ENCODE data around the gene HOXC5.

HOXC5 gene

DNA sequence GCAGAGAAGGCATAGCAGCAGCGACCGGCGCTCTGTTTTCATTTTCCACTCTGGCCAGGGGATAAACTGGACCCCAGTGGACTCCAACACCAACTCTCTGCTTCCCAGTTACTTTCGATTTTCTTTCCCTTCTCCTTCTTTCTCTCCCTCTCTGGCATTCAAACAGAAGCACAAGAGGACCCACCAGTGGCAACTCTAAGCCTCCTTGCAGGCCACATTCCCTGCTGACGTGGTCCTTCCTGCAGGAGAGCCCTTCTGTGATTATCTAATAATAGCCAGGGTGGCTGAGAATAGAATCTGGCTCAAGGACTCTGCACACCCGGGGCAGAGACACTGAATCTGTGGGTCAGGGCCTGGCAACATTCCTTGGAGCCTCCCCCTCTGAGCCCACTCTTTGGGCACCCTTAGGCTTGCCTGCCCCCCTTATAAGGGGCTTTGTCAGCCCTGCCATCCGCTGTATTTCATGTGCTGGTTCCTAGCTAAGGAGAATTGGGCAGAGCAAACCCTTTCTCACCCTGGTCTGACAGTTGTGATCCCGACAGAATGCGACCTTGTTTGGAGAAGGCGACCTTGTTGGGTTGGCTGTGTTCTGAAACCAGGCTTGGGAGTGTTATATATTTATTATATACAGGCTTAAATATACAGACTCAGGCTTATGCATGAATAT, 12.8 kb upstream of the HOXC5 start:
- DNase-seq (ENCODE audit: low read depth in 2 of 2), result no peak

DNA sequence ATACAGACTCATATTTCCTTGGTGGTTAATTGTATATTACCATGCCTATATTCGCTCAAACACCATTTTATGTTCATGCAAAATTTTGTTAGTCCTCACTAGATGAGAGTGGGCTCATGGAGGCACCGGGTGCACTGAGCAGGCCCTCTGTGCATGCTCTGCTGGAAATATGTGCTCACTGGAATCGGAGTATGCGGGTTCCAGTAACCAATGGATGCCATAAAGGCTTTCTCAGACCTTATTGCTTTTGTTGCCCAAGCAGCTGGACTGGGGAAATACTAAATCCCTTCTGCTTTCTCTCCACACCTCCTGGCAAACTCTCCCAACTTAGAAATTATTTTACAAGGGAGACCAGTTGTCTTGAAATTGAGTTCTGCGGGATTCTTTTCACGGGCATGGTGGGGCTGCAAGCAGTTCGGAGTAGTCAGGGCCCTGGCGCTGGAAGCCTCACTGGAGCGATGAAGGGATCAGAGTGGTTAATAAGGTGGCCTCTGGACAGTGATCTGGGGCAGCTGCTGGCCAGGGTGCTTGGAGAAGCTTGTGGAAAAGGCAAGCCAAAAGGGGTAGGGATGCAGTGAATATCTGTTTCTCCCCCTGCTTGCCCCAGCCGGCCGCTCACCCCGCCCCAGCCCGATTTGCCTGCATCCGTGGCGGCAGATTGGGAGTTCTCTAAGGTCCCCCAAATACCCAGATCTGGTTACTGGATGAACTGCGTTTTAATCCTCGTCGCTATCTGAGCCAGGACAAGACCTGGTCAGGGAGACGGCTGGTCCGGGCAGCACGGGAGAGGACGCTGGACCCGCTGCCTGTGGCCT, 12.1 kb upstream of the HOXC5 start:
- DNase-seq (ENCODE audit: low read depth in 2 of 2), result no peak

DNA sequence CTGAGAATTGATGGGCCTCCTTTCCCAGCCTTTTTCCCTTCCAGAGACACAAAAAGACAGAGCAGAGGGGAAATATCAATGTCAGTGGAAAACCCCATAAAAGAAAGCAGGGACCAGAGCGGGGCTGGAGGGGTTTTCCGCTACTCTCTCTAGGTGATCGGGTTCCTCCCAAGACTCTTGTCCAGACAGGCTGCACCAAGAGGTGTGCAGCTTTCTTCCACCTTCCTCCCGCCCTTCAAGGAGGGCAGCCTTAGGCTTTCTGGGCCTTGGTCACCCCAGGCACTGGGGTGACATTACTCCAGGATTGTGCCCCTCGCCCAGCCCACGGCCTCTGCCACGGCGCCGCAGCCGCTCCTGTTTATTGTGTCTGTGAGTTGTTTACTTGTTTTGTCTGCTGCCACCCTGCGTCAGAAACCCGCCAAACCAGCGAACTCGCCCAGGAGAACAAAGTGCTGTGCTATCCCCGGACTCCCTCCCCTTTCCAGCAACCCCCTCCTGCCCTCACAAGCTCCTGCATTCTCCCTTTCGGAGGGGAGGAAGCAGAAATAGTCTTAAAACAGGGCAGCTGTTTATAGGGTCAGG, 11.3 kb upstream of the HOXC5 start:
- no peak for DNase-seq (ENCODE audit: low read depth in 2 of 2)

DNA sequence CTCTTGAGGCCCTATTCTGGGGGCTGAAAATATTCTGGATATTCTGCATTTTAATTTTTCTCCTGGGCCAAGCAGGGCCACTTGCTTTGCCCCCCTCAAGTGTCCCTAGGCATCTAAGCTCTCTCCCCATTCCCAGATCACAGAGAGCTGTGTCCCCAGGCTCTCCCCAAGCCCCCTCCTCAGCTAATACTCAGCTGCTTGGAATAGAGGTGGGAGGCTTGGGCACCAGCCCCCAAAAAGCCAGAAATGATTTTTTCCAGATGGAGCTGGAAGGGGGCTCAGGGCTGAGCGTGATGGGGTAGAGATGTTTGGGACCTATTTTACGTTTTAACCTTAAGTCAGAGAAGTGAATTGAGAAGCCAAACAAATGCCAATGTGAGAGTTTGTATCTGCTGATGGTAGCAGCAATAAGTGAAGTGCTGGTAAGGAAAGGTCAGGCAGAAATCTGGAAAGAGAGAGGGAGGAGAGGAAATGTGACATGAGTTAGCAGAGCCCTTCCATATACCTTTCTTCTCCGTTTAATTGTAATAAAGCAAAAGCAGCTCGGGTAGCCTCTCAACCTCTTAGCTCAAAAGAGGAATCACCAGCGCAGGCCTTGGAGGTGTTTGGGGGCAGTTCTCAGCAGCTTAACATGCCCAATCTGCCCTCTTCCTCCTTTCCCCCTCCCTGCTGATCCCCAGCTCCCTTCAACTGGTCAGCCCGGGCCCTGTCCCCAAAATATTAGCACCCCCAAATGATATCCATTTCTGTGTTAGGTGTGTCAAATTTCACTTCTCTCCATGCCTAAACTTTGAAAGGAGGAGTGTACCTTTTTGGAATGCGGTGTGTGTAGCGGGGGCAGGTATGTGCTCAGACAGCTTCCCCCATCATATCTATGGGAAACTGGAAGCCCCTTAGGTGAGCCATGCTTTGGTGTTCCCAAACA, 9.6 kb upstream of the HOXC5 start:
- DNase-seq (ENCODE audit: low read depth in 2 of 2), result no peak

DNA sequence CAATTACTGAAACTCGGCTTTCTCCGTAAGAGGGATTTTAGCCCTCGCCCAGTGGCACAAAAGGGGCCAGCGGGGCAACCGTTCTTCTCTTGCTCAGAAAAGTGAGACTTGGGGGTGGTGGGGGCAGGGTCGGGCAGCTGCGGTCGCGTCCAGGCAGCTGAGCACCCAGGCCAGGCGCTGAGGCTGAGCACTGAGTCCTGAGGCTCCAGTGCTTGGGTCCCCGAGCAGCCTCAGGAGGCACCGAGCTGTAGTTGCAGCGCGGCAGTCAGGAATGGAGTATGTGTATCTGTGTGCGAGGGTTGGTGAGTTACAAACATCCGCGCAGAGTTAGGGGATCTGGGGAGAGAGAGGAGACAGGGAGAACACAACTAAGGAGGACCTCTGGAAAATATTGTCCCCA, 8.7 kb upstream of the HOXC5 start:
- no peak for DNase-seq (ENCODE audit: low read depth in 2 of 2)

DNA sequence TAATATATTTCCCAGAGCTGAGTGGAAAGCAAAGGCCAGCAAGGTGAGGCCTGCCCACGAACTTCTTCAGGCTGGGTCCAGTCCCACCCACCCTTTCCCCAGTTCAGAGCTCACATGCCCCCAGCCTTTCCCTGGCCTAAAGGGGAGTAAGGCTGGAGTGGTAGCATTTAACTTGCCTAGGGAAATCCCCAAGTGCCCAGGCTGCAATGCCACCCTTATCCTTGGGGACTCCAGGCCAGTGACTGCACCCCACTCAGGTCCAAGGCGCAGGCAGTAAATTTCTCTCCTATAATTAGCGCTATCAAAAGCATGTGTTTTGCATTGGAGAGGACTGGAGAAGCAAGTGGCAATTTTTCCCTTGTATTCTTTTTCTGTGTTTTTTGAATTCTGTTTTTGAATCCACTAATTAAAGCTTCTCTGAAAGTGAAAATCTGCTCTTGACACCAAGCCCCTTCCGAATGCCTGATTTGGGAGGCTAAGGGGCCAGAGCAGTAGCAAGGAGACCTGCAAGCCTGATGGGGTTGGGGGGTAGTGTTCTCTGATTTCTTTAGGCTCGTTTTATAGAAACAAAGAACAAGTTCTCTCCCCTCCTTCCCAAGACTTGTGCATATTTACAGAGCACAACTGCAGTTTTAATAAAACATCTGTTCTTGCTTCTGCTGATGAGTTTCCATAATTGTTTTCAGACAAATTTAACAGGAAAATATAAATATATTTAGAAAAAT, 8.1 kb upstream of the HOXC5 start:
- no peak for DNase-seq (ENCODE audit: low read depth in 2 of 2)

DNA sequence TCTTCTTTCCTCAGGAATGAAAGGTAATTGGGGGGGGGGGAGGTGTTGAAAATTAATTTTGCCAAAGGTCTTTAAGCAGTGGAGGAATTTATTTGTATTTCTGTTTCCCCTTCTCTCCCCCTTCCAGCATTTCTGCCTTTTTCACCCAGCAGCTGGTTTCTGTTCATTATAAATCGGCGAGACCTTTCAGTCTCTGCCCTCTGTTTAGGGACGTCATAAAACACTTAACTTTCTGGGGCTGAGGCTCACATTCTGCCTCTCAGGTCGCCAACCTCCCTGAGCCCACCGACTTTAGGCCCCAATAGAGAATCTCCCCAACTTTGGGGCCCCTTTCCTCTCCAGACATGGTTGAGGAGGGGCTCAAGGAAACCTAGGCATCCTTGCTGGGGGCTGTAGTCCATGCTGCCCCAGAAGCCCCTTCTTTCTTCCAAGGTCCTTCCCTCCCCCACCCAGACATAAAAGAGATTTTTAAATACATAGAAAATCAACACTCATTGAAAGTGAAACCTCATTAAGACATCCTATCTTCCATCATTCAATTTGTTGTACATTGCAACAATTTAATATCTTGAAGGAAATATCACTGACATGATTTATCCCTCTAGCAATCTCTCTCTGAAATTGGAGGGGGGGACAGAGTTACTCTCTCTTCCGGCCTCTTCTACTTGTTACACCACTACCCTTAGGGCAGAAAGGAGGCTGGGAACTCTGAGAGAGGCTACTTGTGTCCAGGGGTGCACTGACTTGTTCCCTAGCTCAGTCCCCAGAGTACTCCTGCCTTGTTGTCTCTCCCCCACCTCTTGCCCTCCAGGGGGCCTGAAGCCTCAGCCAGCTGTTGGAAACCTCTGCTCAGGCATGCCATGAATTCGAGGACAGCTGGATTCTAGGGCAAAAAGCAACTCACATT, 7.1 kb upstream of the HOXC5 start:
- DNase-seq (ENCODE audit: low read depth in 2 of 2), result no peak

DNA sequence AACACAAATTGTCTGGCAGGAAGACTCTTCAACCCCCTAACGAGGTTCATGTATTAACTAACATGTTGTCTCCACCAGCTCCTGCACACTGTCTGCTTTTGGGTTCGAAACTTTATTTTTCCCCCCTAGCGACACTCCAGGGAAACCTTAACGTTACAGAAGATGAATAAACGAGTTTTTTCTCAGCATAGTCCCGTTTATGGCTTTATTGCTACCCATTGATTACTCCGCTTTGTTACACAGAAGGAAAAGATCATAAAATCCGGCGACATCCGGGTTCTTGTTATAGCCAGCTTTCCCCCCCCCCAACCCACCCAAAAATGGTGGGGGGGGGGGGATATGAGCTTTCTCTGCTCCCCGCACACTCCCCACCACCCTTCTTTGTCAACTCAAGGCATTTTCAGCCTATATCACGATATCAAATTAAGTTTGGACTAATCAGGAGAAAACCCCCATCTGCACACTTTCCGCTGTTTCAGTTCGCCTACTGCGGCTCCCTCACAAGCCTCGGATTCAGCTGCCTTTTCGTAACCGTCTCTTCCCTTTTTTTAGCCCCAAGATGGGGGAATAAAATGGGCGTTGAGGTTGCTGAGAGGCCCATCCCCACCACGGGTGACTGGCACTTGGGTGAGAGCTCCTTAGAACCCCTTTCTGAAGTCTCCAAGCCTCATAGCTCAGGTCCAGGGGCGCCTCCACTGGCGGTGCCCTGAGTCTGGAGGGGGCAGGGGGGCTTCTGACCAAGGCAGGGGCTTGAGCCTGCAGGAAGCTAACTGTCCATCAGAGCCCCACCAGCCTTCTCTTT, 6.0 kb upstream of the HOXC5 start:
- DNase-seq (ENCODE audit: low read depth in 2 of 2), result no peak

DNA sequence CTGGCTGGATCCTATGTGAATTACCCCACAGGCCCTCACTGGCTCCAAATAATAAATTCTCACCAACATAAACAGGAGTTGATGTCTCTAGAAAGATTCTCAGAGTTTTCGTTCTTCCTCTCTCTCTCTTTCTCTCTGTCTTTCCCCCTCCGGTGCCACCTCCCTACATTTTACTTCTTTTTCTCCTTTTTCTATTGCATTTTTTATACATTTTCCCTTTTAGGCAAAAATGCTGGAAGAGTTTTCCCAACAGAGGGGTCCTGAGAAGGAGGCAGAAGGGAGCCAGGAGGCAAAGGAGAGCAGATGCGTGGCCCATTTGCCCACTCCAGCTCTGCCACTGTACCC, 5.4 kb upstream of the HOXC5 start:
- no peak for DNase-seq (ENCODE audit: low read depth in 2 of 2)

DNA sequence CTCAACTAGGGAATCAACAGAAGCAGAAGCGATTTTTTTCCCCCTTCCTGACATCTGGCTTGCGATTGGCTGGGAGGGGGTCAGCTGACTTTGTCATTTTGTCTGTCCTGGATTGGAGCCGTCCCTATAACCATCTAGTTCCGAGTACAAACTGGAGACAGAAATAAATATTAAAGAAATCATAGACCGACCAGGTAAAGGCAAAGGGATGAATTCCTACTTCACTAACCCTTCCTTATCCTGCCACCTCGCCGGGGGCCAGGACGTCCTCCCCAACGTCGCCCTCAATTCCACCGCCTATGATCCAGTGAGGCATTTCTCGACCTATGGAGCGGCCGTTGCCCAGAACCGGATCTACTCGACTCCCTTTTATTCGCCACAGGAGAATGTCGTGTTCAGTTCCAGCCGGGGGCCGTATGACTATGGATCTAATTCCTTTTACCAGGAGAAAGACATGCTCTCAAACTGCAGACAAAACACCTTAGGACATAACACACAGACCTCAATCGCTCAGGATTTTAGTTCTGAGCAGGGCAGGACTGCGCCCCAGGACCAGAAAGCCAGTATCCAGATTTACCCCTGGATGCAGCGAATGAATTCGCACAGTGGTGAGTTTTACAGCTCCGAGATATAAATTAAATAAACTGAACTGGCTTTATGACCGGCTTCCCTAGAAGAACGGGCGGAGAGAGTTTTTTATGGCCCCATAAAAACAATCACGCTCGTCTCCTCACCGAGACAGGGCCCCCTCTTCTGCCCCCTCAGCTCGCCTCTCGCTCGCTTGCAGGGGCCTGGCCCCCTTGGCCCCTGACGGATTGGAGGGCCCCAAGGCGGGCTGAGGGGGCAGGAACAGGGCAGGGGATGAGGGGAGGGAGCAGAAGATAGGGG, 4.3 kb upstream of the HOXC5 start, which contains the start of gene HOXC6:
Gene HOXC6 (plus strand): TSS at position 127 of the 888 bp plus-strand sequence. CDS start 82 bp downstream, at position 209.
- DNase-seq (ENCODE audit: low read depth in 2 of 2), result no peak

DNA sequence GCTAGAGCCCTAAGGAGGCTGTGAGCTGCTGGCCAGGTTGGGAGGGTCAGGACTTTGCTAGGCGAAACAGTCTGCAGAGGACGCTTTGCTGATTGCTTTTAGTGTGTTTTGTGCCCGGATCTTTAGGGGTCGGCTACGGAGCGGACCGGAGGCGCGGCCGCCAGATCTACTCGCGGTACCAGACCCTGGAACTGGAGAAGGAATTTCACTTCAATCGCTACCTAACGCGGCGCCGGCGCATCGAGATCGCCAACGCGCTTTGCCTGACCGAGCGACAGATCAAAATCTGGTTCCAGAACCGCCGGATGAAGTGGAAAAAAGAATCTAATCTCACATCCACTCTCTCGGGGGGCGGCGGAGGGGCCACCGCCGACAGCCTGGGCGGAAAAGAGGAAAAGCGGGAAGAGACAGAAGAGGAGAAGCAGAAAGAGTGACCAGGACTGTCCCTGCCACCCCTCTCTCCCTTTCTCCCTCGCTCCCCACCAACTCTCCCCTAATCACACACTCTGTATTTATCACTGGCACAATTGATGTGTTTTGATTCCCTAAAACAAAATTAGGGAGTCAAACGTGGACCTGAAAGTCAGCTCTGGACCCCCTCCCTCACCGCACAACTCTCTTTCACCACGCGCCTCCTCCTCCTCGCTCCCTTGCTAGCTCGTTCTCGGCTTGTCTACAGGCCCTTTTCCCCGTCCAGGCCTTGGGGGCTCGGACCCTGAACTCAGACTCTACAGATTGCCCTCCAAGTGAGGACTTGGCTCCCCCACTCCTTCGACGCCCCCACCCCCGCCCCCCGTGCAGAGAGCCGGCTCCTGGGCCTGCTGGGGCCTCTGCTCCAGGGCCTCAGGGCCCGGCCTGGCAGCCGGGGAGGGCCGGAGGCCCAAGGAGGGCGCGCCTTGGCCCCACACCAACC, 3.1 kb upstream of the HOXC5 start:
- DNase-seq (ENCODE audit: low read depth in 2 of 2), result no peak

DNA sequence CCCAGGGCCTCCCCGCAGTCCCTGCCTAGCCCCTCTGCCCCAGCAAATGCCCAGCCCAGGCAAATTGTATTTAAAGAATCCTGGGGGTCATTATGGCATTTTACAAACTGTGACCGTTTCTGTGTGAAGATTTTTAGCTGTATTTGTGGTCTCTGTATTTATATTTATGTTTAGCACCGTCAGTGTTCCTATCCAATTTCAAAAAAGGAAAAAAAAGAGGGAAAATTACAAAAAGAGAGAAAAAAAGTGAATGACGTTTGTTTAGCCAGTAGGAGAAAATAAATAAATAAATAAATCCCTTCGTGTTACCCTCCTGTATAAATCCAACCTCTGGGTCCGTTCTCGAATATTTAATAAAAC, 2.4 kb upstream of the HOXC5 start:
- no peak for DNase-seq (ENCODE audit: low read depth in 2 of 2)

DNA sequence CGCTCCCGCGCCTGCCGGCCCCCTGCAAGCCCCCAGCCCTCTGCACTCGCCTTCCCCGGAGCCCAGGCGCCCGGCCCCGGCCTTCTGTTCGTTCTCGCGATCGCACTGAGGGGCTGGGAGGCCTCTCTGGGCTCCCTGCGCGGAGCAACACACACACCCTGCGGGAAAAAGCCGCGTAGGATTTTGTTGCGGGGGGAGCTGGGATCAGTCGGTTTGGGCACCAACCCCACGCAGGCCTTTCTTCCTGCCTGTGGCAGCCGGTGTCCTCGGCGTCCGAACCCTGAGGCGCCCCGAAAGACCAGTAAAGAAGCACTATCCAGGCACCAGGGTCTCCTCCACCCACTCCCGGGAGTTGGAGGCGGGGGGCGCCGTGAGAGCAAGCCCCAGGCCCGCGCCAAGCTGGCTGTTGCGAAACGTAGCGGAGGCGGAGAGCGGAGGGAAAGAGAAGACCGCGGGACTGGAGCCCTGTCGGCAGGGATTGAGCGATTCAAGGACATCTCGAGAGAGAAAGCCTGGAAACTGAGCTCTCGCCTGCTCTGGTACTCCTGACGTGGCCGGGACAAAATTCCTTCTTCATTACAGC, 1.9 kb upstream of the HOXC5 start:
- DNase-seq (ENCODE audit: low read depth in 2 of 2), result no peak

DNA sequence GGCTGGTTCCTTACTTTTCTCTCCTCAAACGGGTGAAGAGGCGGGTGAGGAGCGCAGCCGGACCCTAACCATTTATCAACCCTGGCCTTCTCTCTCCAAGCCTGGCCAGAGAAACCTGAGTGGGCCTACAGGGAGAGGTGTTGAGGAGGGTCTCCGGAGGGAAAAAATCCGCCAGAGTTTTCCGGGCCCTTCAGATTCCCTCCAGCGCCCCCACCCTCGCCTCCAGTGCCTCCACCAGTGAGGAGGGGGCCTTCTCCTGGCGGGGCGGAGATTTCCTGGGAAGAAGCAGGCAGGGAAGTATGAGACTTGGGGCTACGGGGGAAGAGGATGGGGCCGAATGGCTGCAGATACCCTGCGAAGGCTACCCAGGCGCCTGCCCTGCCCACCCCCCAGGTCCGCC, 1.4 kb upstream of the HOXC5 start:
- no peak for DNase-seq (ENCODE audit: low read depth in 2 of 2)

DNA sequence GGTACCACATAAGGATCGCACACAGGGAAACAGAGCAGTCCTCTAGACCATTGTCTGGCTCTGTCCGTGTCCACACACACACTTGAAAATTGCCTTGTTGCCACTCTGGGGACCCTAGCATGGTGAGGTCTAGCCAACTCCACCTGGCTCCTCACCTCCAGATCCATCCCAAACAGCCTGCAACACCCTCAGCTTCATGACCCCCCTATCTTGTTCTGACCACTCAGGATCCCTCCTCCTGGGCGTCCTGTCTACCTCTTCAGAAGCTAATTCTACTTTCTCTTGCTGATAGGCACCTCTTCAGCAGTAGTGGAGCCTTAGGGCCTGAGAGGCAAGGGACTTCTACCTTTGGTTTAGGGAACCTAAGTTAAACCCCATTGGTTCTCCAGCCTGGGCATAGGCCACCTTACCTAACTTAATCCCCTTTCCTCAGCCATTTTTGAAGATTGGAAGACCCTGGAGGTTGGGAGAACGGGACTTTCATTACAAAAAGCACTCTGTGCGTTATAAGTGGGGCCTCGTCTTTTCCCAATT, 697 bp upstream of the HOXC5 start:
- DNase-seq (ENCODE audit: low read depth in 2 of 2), result no peak

DNA sequence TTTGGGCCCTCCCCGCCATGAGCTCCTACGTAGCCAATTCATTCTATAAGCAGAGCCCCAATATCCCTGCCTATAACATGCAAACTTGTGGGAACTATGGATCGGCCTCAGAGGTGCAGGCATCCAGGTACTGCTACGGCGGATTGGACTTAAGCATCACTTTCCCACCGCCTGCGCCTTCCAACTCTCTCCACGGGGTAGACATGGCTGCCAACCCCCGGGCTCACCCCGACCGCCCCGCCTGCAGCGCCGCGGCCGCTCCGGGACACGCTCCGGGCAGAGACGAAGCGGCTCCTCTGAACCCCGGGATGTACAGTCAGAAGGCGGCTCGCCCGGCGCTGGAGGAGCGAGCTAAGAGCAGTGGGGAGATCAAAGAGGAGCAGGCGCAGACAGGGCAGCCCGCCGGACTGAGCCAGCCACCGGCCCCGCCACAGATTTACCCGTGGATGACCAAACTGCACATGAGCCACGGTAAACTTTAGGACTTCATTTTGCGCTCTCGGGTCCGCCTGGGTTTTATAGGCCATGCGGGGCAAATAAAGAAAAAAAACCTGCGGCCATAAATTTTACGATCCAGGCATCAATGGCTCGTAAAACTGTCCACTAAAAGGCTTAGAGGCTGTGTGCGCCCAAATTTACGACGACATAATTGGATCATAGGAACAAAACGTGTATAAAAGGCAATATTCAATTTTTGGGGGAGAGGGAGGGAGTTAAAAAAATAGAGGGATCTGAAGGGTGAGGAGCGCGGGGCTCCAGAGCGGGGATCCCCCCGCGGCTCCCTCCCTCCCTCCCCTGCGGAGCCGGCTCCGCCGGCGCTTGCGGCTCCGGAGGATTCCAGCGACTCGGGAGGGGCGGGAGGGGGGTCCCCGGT, 493 bp downstream of the HOXC5 start:
- no peak for DNase-seq (ENCODE audit: low read depth in 2 of 2)
